Neural crest cell (in vitro differentiated cells): ENCODE results near the gene EPN2. TPM values are rescaled to one million over a fixed set of nuclear protein-coding genes. Genes with fewer than 3 reads are reported as not detected.

Experiments
- DNase-seq: peaks from one replicate; pipeline ENCODE4 v3.0.0; 2021; ENCODE audit warnings: low read depth, mixed read lengths, low spot score
- H3K27ac Mint-ChIP-seq: one replicate; pipeline ENCODE4 v1.8.0; 2021; ENCODE audit warnings: mild to moderate bottlenecking, mixed read lengths; ENCODE audit not compliant: unreplicated experiment
- H3K27me3 Mint-ChIP-seq: 2 replicates; pipeline ENCODE4 v1.8.0; 2021; ENCODE audit warnings: low read depth, mild to moderate bottlenecking, mixed read lengths
- H3K36me3 Mint-ChIP-seq: 2 replicates; pipeline ENCODE4 v1.8.0; 2021; ENCODE audit warnings: low read depth, mild to moderate bottlenecking, mixed read lengths
- H3K4me1 Mint-ChIP-seq: 2 replicates; pipeline ENCODE4 v1.8.0; 2021; ENCODE audit warnings: mixed read lengths
- H3K4me3 Mint-ChIP-seq: one replicate; pipeline ENCODE4 v1.8.0; 2021; ENCODE audit warnings: mild to moderate bottlenecking, mixed read lengths
- H3K9me3 Mint-ChIP-seq: 2 replicates; pipeline ENCODE4 v1.8.0; 2021; ENCODE audit warnings: mixed read lengths
- total RNA-seq: library from RNA; stranded (reverse); gene quantifications from 2 replicates; pipeline ENCODE4 v1.2.1, GENCODE V29; 2021
- TF ChIP-seq, protein P1 (sequence below): fragments of 200-600 bp; sonication (generic); conservative IDR thresholded peaks from 2 replicates; pipeline ENCODE4 v1.5.0; 2021; ENCODE audit warnings: antibody characterized with exemption, mild to moderate bottlenecking

The EPN2 gene
- total RNA-seq, 1 donor from 2014 or later = 45.5 TPM

DNA sequence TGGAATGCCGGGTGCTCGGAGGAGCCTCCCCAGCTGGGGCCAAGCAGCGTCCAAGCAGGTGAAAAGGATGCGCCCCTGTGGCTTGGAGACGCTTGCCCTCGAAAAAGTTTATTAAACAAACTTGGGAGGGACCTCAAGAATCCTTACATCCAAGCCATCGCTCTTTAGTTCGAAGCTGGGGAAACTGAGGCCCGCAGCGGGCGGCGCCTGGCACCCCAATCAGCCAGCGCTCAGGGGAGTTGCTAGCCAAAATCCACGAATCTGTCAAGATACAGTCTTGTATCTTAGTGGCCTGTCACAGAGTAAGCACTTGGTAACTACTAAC lies 125.9 kb downstream of the EPN2 start:
- Mint-ChIP-seq H3K27me3 (peaks cover 3% of the 10 kb centered on the region), H3K4me3 (peak overlapping the region; percentile 97), H3K9me3 (no peaks in the 10 kb centered on the region), H3K4me1 (peaks cover 16% of the 10 kb centered on the region), H3K36me3 (no peaks in the 10 kb centered on the region), H3K27ac (no peak overlapping the region)
- DNase-seq = no peak
- TF ChIP-seq, protein P1, sequence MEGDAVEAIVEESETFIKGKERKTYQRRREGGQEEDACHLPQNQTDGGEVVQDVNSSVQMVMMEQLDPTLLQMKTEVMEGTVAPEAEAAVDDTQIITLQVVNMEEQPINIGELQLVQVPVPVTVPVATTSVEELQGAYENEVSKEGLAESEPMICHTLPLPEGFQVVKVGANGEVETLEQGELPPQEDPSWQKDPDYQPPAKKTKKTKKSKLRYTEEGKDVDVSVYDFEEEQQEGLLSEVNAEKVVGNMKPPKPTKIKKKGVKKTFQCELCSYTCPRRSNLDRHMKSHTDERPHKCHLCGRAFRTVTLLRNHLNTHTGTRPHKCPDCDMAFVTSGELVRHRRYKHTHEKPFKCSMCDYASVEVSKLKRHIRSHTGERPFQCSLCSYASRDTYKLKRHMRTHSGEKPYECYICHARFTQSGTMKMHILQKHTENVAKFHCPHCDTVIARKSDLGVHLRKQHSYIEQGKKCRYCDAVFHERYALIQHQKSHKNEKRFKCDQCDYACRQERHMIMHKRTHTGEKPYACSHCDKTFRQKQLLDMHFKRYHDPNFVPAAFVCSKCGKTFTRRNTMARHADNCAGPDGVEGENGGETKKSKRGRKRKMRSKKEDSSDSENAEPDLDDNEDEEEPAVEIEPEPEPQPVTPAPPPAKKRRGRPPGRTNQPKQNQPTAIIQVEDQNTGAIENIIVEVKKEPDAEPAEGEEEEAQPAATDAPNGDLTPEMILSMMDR = no peak

DNA sequence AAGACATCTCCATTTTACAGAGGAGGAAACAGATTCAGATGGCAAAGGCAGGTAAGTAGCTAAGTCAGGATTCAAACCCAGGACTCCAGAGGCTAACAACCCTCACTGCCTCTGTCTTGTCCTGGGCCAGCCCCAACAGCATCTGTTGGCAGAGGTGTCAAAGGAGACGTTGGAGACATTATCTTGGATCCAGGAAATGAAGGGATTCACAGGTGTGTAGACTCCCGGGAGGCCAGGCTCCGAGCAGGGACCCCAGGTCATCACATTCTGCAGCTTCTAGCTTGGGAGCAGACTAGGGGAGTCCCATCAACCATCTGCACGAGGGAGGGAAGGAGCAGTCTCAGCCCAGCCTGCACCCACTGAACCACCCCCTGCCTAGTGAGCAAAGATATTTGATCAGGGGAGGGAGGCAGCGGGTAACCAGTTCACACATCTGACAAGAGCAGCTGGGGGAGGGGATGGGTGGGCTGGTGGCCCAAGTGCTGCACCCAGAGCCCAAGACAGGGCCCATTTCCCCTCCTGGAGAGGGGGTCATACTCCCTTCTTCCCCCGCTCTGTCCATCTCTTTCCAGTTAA lies 126.4 kb downstream of the EPN2 start:
- peak overlapping the region; percentile 81 for H3K27ac Mint-ChIP-seq
- no peak for DNase-seq
- peaks cover 16% of the 10 kb centered on the region for H3K4me1 Mint-ChIP-seq
- H3K9me3 Mint-ChIP-seq = no peaks in the 10 kb centered on the region
- H3K4me3 Mint-ChIP-seq = peak overlapping the region; percentile 97
- peaks cover 3% of the 10 kb centered on the region for H3K27me3 Mint-ChIP-seq
- TF ChIP-seq, protein P1 = no peak
- H3K36me3 Mint-ChIP-seq = no peaks in the 10 kb centered on the region

DNA sequence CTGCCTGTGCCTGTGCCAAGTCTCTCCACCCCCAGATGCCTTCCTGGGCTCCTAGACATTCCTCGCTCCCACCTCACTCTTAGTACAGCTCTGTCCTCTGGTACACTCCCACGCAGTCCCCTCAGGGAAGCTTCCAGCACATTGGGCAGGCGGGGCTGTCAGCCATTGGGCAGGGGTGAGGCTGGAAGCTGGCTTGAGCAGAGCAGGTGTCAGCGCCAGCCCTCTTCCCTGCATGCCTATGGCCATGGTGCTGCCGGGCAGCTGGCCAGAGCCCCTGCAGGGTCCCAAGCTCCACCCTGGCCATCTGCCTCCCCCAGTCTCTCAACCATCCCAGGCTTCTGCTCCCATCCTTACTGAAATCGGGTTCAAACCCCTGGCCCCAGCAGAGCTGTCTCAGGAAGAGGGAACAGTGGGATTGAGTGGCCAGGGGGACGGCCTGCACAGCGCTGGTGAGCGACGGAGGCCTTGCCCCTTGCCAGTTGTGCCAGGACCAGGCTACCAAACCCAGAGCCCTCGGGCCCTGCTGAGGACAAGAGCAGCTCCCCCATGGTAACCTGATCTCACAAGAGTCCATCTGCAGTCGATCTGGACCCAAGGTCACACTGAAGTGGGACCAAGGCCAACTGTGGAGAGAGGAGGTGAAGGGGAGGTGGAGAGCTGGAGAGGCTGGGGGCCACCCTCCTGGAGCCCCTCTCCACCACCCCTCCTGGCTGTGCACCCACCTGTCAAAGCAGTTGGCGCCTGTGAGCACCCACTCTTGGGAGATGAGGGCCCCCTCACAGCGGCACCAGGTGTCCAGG lies 127.7 kb downstream of the EPN2 start:
- TF ChIP-seq, protein P1 = no peak
- no peak overlapping the region for H3K27ac Mint-ChIP-seq
- peaks cover 3% of the 10 kb centered on the region for H3K27me3 Mint-ChIP-seq
- no peaks in the 10 kb centered on the region for H3K9me3 Mint-ChIP-seq
- peaks cover 16% of the 10 kb centered on the region for H3K4me1 Mint-ChIP-seq
- no peak for DNase-seq
- H3K4me3 Mint-ChIP-seq = peak overlapping the region; percentile 64
- H3K36me3 Mint-ChIP-seq = no peaks in the 10 kb centered on the region

DNA sequence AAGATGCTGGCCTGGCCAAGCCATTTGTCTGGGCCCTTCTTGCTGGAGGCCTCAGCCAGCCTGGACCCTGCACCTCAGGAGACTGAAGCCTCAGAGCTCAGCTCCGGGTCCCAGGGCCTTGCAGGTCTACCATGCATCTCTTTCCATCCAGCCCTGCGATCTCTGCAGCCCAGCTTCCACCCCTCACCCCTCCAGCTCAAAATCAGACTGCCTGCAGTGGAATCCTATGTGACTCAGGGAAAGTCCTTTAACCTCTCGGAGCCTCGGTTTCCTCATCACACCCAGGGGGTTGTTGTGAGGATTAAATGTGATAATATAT lies 128.3 kb downstream of the EPN2 start:
- no peaks in the 10 kb centered on the region for H3K36me3 Mint-ChIP-seq

DNA sequence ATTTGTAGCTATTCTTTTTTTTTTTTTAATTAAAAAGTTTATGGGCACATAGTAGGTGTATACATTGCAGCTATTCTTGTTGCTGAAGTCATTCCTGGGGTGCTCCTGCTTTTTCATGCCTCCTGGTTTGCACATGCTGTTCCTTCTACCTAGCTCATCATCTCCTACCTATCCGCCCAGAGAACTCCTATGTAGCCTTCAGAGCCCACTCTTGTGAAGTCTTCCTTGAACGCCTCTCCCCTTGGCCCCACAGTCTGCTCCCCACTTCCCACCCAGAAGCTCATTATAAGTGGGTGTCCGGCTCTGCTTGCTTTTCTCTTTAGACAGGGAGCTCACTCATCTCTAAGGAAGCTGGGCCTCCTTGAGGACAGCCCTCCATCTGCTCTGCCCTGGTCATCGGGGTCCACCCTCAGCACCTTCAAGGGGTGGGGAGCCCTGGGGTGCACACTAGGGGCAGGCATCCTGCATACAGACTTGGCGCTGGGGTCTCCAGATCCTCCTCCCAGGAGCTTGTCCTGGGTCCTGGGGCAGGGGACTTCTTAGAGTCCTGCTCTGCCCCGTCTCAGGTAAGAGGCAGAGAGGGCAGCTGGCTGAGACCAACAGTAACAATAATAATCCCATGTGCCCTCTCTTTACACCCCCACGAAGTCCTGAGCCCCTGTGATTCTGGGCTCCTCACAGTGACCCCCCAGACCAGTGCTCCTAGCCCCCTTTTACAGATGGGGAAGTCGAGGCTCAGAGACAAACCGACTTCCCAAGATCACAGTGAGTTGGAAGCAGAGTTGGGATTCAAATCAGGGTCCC lies 128.9 kb downstream of the EPN2 start:
- Mint-ChIP-seq H3K4me3 (peak overlapping the region; percentile 11), H3K4me1 (peaks cover 19% of the 10 kb centered on the region)
- DNase-seq = no peak

More for the DNA sequence above, 128.3 kb downstream of the EPN2 start:
- Mint-ChIP-seq H3K27ac (no peak overlapping the region), H3K4me1 (peaks cover 16% of the 10 kb centered on the region), H3K4me3 (no peak overlapping the region), H3K27me3 (peaks cover 3% of the 10 kb centered on the region), H3K9me3 (no peaks in the 10 kb centered on the region)
- DNase-seq = no peak
- TF ChIP-seq, protein P1 = no peak

More for the DNA sequence above, 128.9 kb downstream of the EPN2 start:
- TF ChIP-seq, protein P1 = no peak
- H3K9me3 Mint-ChIP-seq = no peaks in the 10 kb centered on the region
- no peak overlapping the region for H3K27ac Mint-ChIP-seq
- no peaks in the 10 kb centered on the region for H3K36me3 Mint-ChIP-seq
- peaks cover 3% of the 10 kb centered on the region for H3K27me3 Mint-ChIP-seq
